MCF 10A (cell line): ENCODE results near the gene WDR18. TPM values are rescaled to one million over a fixed set of nuclear protein-coding genes. Genes with fewer than 3 reads are reported as not detected.

Source experiments
- BruUV-seq: library from RNA; stranded (reverse); fragments of 400-500 nt; replicated peaks from 2 replicates; lab custom pipeline; 2021; lab: Mats Ljungman, UMichigan
- CTCF ChIA-PET: fragments of 300-600 bp; sonication (Branson Sonifier 250); formaldehyde crosslinking; extraction: SDS; loops from one replicate; lab custom pipeline; 2021; ENCODE audit warnings: antibody characterized with exemption, inconsistent platforms; lab: Yijun Ruan, JAX
- POLR2A ChIA-PET: fragments of 300-600, 350-650 bp; sonication (Branson Sonifier 250); formaldehyde crosslinking; extraction: SDS; loops from one replicate; lab custom pipeline; 2020; ENCODE audit warnings: antibody characterized with exemption, inconsistent platforms; lab: Yijun Ruan, JAX
- DNase-seq: peaks from one replicate; pipeline ENCODE4 v3.0.0-alpha.2; 2018; ENCODE audit not compliant: unreplicated experiment
- H3K27ac Mint-ChIP-seq: one replicate; pipeline ENCODE4 v1.8.0; 2022; ENCODE audit warnings: mild to moderate bottlenecking, low read depth, mixed read lengths; ENCODE audit not compliant: unreplicated experiment
- H3K27me3 Mint-ChIP-seq: one replicate; pipeline ENCODE4 v1.8.0; 2022; ENCODE audit warnings: mixed read lengths; ENCODE audit not compliant: insufficient read depth, unreplicated experiment
- H3K36me3 Mint-ChIP-seq: one replicate; pipeline ENCODE4 v1.8.0; 2022; ENCODE audit warnings: mild to moderate bottlenecking, moderate library complexity, mixed read lengths; ENCODE audit not compliant: insufficient read depth, unreplicated experiment
- H3K4me1 Mint-ChIP-seq: one replicate; pipeline ENCODE4 v1.8.0; 2022; ENCODE audit warnings: mixed read lengths; ENCODE audit not compliant: insufficient read depth, unreplicated experiment
- H3K4me3 Mint-ChIP-seq: one replicate; pipeline ENCODE4 v1.8.0; 2022; ENCODE audit warnings: mild to moderate bottlenecking, moderate library complexity, mixed read lengths; ENCODE audit not compliant: unreplicated experiment
- H3K9me3 Mint-ChIP-seq: one replicate; pipeline ENCODE4 v1.8.0; 2022; ENCODE audit warnings: mixed read lengths; ENCODE audit not compliant: unreplicated experiment
- CTCF ChIP-seq: fragments of 200-600 bp; IDR thresholded peaks from one replicate; pipeline ENCODE4 v1.8.0; 2022; ENCODE audit warnings: antibody characterized with exemption, mild to moderate bottlenecking; ENCODE audit not compliant: unreplicated experiment
- intact Hi-C: fragments of 100-400 bp; cut with micrococcal nuclease; formaldehyde crosslinking; loops from 2 replicates; pipeline ENCODE4 v1.14.1; 2022
- total RNA-seq: library from RNA; stranded (reverse); gene quantifications from 2 replicates; pipeline ENCODE4 v1.2.3, GENCODE V29; 2022

Gene WDR18
- total RNA-seq, 1 experiment from 2014 or later = 96.7 TPM

- Mint-ChIP-seq H3K4me3 (no peak overlapping the region), H3K9me3 (no peaks in the 10 kb centered on the region), H3K36me3 (peaks cover 14% of the 10 kb centered on the region), H3K27me3 (no peaks in the 10 kb centered on the region), H3K4me1 (peaks cover 16% of the 10 kb centered on the region), H3K27ac (no peak overlapping the region)
- CTCF ChIA-PET = interaction anchor here (0.9 kb wide), 1 partner anchor 22 kb away, joined by 3 read pairs; no protein-coding TSS in a partner anchor
- POLR2A ChIA-PET = interaction anchor here (0.7 kb wide), 1 partner anchor 176 kb away, joined by 3 read pairs; no protein-coding TSS in a partner anchor
- no TSS peak for BruUV-seq
- no peak for DNase-seq
- intact Hi-C loops = no loop called here
- no peak for TF ChIP-seq CTCF
Measured at GRCh38 chr19:960020-960419, 24.1 kb upstream of the WDR18 start.

GRCh38 chr19:960601-960938 lies 23.6 kb upstream of the WDR18 start:
- POLR2A ChIA-PET = no interaction called here
- H3K27ac Mint-ChIP-seq = no peak overlapping the region
- CTCF ChIA-PET = no interaction called here
- no peaks in the 10 kb centered on the region for H3K27me3 Mint-ChIP-seq
- peaks cover 18% of the 10 kb centered on the region for H3K36me3 Mint-ChIP-seq
- no peak for DNase-seq
- no peak overlapping the region for H3K4me3 Mint-ChIP-seq
- no TSS peak for BruUV-seq
- intact Hi-C loops = no loop called here
- peaks cover 16% of the 10 kb centered on the region for H3K4me1 Mint-ChIP-seq
- no peaks in the 10 kb centered on the region for H3K9me3 Mint-ChIP-seq
- TF ChIP-seq CTCF = no peak

GRCh38 chr19:961866-962620 lies 22.1 kb upstream of the WDR18 start:
- peaks cover 16% of the 10 kb centered on the region for H3K4me1 Mint-ChIP-seq

More at GRCh38 chr19:961866-962620, 22.1 kb upstream of the WDR18 start:
- H3K9me3 Mint-ChIP-seq = no peaks in the 10 kb centered on the region
- H3K36me3 Mint-ChIP-seq = peaks cover 32% of the 10 kb centered on the region
- intact Hi-C loops = no loop called here
- no peaks in the 10 kb centered on the region for H3K27me3 Mint-ChIP-seq
- no peak for TF ChIP-seq CTCF
- no peak overlapping the region for H3K27ac Mint-ChIP-seq
- no TSS peak for BruUV-seq
- no peak overlapping the region for H3K4me3 Mint-ChIP-seq
- peak; percentile 36 for DNase-seq
- ChIA-PET CTCF (interaction anchor here (0.6 to 1.2 kb wide), 5 partner anchors 20 to 444 kb away, joined by 3 to 8 read pairs (median 3); no protein-coding TSS in a partner anchor), POLR2A (no interaction called here)
